Erythroblast (primary cell): ENCODE data around the gene ITGA7.

Experiments used
- DNase-seq, 2 experiments: peaks; one replicate each; lab custom pipeline; 2025; lab: John Stamatoyannopoulos, UW
- GATA1 ChIP-seq: IDR thresholded peaks from 2 replicates; pipeline ENCODE4 v1.6.1; 2011; ENCODE audit warnings: low read depth, mild to moderate bottlenecking, control low read depth, low read length, moderate library complexity
- POLR2A ChIP-seq: IDR thresholded peaks from 2 replicates; pipeline ENCODE4 v1.6.1; 2011; ENCODE audit warnings: mild to moderate bottlenecking, low read length

Gene ITGA7

GRCh38 chr12:55707841-55708694 lies at the start of gene ITGA7:
Gene ITGA7, minus strand, starts transcription at chr12:55707904. Its CDS starts 222 bp downstream, at chr12:55707682.
- TF ChIP-seq GATA1: no peak
- TF ChIP-seq POLR2A: no peak
- peak; percentile 17 to 32 for DNase-seq

- TF ChIP-seq GATA1: no peak
- TF ChIP-seq POLR2A: no peak
- no peak for DNase-seq
These were observed 47.5 kb upstream of the ITGA7 start for GRCh38 chr12:55755246-55755645.

GRCh38 chr12:55748230-55748993 lies 40.7 kb upstream of the ITGA7 start:
- TF ChIP-seq GATA1 (no peak), POLR2A (no peak)
- DNase-seq: no peak

GRCh38 chr12:55746913-55747231 lies 39.2 kb upstream of the ITGA7 start:
- DNase-seq: no peak
- TF ChIP-seq POLR2A (no peak), GATA1 (no peak)

- no peak for TF ChIP-seq POLR2A
- TF ChIP-seq GATA1: no peak
- no peak for DNase-seq
These were observed 38.6 kb upstream of the ITGA7 start for GRCh38 chr12:55746174-55746912.

- TF ChIP-seq GATA1 (no peak), POLR2A (no peak)
- DNase-seq: peak; percentile 22 to 48
These were observed 37.9 kb upstream of the ITGA7 start for GRCh38 chr12:55745361-55746173.

GRCh38 chr12:55744340-55745030 lies 36.8 kb upstream of the ITGA7 start:
- no peak for TF ChIP-seq POLR2A
- TF ChIP-seq GATA1: no peak
- DNase-seq: no peak

GRCh38 chr12:55743406-55744339 lies 36.0 kb upstream of the ITGA7 start:
- peak; percentile 71 to 75 for DNase-seq
- TF ChIP-seq GATA1: no peak
- no peak for TF ChIP-seq POLR2A

GRCh38 chr12:55742719-55743405 lies 35.2 kb upstream of the ITGA7 start, which contains the start of gene GDF11:
Gene GDF11, plus strand, starts transcription at chr12:55743122. Its CDS starts 195 bp downstream, at chr12:55743317.
- TF ChIP-seq GATA1: no peak
- peak; percentile 58 to 66 for DNase-seq

GRCh38 chr12:55741931-55742680 lies 34.4 kb upstream of the ITGA7 start:
- no peak for TF ChIP-seq POLR2A
- TF ChIP-seq GATA1: no peak
- no peak for DNase-seq
